ENCODE measurements around the gene GIPC2. TPM values are rescaled to one million over a fixed set of nuclear protein-coding genes. Genes with fewer than 3 reads are reported as not detected.

The GIPC2 gene
- total RNA-seq, 1 donor from 2014 or later: 1.5 TPM

DNA sequence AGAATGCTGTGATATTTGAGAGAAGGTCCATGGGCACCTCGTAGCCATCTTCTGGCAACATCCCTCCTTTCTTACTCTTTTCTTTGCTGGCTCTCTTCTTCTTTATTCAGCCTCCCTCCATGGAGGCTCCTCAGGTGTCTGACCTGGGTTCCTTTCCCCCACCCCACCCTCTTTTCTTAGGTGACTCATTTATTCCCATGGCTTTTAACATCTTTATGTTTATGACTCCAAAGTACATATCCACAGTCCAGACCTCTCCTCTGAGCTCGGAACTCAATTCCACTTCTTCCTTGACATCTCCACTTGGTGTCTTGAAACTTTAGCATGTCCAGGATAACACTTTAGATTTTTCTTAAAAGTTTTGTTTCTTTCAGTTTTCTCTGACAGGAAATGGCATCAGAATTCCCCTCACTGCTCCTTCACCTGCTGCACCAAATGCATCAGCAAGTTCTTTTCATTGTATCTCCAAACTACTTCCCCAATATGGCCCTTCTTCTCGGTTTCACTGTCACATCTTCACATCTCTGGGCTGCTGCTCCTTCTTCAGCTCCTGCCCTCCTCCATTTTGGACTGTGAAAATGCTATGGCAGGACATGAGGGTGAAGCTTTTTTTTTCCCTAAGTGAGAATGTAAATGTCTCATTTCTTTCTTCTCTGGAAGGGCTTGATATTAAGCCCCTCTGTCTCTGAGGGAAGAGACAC is 95.9 kb downstream of the GIPC2 start:
- H3K4me3 ChIP-seq (ENCODE audit: low read depth, low read length): no peak overlapping the region
- no peak for DNase-seq (ENCODE audit: low read depth)
- TF ChIP-seq, protein P1, sequence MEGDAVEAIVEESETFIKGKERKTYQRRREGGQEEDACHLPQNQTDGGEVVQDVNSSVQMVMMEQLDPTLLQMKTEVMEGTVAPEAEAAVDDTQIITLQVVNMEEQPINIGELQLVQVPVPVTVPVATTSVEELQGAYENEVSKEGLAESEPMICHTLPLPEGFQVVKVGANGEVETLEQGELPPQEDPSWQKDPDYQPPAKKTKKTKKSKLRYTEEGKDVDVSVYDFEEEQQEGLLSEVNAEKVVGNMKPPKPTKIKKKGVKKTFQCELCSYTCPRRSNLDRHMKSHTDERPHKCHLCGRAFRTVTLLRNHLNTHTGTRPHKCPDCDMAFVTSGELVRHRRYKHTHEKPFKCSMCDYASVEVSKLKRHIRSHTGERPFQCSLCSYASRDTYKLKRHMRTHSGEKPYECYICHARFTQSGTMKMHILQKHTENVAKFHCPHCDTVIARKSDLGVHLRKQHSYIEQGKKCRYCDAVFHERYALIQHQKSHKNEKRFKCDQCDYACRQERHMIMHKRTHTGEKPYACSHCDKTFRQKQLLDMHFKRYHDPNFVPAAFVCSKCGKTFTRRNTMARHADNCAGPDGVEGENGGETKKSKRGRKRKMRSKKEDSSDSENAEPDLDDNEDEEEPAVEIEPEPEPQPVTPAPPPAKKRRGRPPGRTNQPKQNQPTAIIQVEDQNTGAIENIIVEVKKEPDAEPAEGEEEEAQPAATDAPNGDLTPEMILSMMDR (conservative IDR thresholded peaks at IDR 0.05; ENCODE audit: low read depth, low read length): no peak

- peak overlapping the region; percentile 30 for H3K4me3 ChIP-seq (ENCODE audit: low read depth, low read length)
- no peak for DNase-seq (ENCODE audit: low read depth)
- TF ChIP-seq, protein P1 (conservative IDR thresholded peaks at IDR 0.05; ENCODE audit: low read depth, low read length): no peak
Measured at GRCh38 chr1:78142736-78143135, 97.0 kb downstream of the GIPC2 start.

DNA sequence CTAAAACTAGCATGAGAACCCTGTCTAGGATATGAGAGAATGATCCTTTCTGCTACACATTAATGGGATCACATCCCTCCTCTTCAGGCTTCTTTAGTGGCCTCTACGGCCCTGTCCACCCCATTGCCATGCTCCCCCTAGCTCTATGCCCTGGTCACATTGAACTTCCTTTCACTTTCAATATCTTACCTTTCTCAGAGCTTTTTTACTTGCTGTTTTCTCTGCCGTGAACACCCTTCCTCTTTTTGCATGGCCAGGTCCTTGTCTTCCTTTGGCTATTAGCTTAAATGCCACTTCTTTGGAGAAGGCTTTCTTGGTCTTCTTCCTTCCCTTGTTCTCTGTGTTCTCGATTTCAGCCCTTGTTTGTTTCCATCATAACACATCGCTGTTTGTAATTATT is 97.4 kb downstream of the GIPC2 start:
- TF ChIP-seq, protein P1 (conservative IDR thresholded peaks at IDR 0.05; ENCODE audit: low read depth, low read length): peak; percentile 3
- H3K4me3 ChIP-seq (ENCODE audit: low read depth, low read length): peak overlapping the region; percentile 30
- DNase-seq (ENCODE audit: low read depth): no peak

DNA sequence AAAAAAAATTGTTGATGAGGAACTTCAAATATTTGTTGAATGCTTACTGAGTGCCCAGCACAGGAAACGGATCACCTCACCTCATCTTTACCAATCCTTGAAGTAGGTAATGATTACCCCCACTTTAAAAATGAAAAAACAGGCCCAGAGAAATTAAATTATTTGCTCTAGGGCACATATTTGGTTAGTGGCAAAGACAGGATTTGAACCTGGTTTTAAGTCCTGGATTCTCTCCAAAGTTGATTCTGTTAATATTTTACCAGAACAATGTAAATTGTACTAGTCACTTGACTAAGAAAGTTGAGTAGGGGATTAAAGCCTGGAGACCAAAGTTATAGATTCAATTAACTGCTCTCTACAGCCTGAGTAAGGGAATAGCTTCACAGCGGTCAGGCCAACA is 97.9 kb downstream of the GIPC2 start:
- TF ChIP-seq, protein P1 (conservative IDR thresholded peaks at IDR 0.05; ENCODE audit: low read depth, low read length): no peak
- peak overlapping the region; percentile 30 for H3K4me3 ChIP-seq (ENCODE audit: low read depth, low read length)
- no peak for DNase-seq (ENCODE audit: low read depth)

GRCh38 chr1:78145105-78145580 is 99.4 kb downstream of the GIPC2 start:
- DNase-seq (ENCODE audit: low read depth): peak; percentile 56
- TF ChIP-seq, protein P1 (conservative IDR thresholded peaks at IDR 0.05; ENCODE audit: low read depth, low read length): peak; percentile 95
- no peak overlapping the region for H3K4me3 ChIP-seq (ENCODE audit: low read depth, low read length)

DNA sequence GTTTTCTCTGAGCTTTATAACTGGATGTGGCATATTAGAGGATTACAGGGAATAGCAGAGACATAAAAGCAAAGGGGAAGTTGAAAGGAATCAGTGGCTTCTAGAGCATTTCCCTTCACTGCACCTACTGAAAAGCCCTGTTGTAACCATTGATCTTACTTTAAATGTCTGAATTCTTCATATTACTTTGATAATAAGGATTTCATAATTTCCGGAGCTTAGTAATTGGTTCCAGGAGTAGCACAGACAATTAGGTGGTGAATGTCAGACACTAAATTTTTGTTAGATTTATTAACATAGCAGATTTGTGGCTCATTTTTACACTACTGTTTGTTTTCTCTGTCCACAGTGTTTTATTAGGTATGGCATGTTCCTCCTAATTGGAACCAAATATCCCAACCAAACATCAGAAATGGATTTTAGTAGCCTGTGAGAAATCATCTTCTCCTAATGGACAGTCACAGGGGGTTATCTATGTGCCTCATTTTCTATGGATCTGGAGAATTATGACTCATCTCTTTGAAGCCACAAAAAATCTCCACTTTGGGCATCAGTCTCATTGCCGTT is 100.5 kb downstream of the GIPC2 start:
- no peak for DNase-seq (ENCODE audit: low read depth)
- TF ChIP-seq, protein P1 (conservative IDR thresholded peaks at IDR 0.05; ENCODE audit: low read depth, low read length): no peak
- H3K4me3 ChIP-seq (ENCODE audit: low read depth, low read length): no peak overlapping the region

Data from epithelial cell of proximal tubule (primary cell).